ENCODE results near the gene CFAP97D1. TPM values are rescaled to one million over a fixed set of nuclear protein-coding genes. Genes with fewer than 3 reads are reported as not detected.

CFAP97D1 gene
- total RNA-seq, 2 experiments from 2014 or later, result 0.07 TPM; not detected in 1

- no peak overlapping the region for H3K4me3 Mint-ChIP-seq
- POLR2A ChIA-PET, result interaction anchor here (0.9 kb wide), 1 partner anchor 15 kb away, joined by 4 read pairs; no protein-coding TSS in a partner anchor
- intact Hi-C loops (cut with micrococcal nuclease), result no loop called here
- ATAC-seq, result no peak
- no peaks in the 10 kb centered on the region for H3K27me3 Mint-ChIP-seq
- no peak overlapping the region for H3K27ac Mint-ChIP-seq
- no peaks in the 10 kb centered on the region for H3K4me1 Mint-ChIP-seq (ENCODE audit: low read depth)
- H3K9me3 Mint-ChIP-seq, result no peaks in the 10 kb centered on the region
- no peak for DNase-seq
- H3K36me3 Mint-ChIP-seq (ENCODE audit: low read depth), result no peaks in the 10 kb centered on the region
- CTCF ChIA-PET, result interaction anchor here (0.9 to 1.5 kb wide), 5 partner anchors 10 to 222 kb away, joined by 3 to 6 read pairs (median 3); partner anchors contain the start of gene CD300LG
- TF ChIP-seq CTCF (IDR thresholded peaks at IDR 0.05), result no peak
Measured at GRCh38 chr17:43818966-43819365, 38.7 kb downstream of the CFAP97D1 start.

DNA sequence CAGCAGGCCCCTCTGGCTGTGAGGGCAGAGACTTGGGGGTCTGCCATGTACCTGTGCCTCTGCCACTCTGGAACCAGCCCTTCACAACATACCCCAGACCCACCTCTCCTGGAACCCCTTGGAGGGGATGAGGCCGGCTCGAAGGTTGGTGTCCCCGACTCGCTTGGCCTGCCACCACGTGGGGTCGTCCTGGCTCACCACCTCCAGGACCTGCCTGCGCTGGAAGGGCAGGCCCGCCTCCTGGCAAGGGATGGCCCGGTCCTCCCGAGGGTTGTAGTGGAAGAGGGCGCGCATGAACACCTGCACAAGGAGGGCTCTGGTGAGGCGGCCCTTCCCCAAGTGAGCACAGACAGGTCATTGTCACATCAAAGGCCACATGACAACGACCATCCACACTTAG lies 40.5 kb downstream of the CFAP97D1 start:
- no peak for DNase-seq
- Mint-ChIP-seq H3K4me3 (no peak overlapping the region), H3K27me3 (no peaks in the 10 kb centered on the region), H3K36me3 (ENCODE audit: low read depth) (no peaks in the 10 kb centered on the region), H3K9me3 (no peaks in the 10 kb centered on the region), H3K27ac (no peak overlapping the region), H3K4me1 (ENCODE audit: low read depth) (no peaks in the 10 kb centered on the region)
- CTCF ChIA-PET, result no interaction called here
- TF ChIP-seq CTCF (IDR thresholded peaks at IDR 0.05), result no peak
- no peak for ATAC-seq
- intact Hi-C loops (cut with micrococcal nuclease), result no loop called here
- POLR2A ChIA-PET, result no interaction called here

DNA sequence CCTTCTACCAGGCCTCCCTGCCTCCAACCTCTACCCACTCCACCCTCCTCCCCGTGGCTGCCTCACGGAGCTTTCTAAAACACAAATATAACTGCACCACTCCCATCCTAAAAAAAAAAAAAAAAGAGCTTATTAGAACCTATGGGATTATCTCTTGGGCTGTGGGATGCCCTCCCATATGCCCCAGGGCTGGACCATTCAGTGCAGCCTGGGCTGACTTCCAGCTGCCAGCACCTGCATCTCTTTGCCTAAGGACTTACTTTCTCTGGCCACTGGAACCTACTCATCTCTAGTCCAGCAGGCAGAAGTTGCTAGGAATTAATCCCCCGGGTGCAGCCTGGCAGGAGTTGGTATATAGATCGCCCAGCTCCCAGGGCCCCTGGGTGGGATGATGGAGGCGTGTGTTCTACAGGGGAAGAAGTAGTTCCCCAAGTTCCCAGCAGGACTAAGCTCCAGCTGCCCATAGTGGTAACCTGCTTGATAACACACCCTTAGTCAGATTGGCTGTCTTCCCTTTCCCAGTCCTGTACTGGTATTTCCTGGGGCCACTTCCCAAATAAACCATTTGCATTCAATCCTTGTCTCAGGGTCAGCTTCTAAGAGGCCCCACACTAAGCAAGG lies 42.4 kb downstream of the CFAP97D1 start:
- CTCF ChIA-PET, result interaction anchor here (0.8 to 1.1 kb wide), 2 partner anchors 18 to 24 kb away, joined by 3 to 4 read pairs; partner anchors contain the start of gene CD300LG
- Mint-ChIP-seq H3K4me1 (ENCODE audit: low read depth) (no peaks in the 10 kb centered on the region), H3K27me3 (no peaks in the 10 kb centered on the region), H3K4me3 (no peak overlapping the region), H3K9me3 (no peaks in the 10 kb centered on the region), H3K36me3 (ENCODE audit: low read depth) (no peaks in the 10 kb centered on the region), H3K27ac (no peak overlapping the region)
- ATAC-seq, result no peak
- TF ChIP-seq CTCF (IDR thresholded peaks at IDR 0.05), result no peak
- DNase-seq, result no peak
- POLR2A ChIA-PET, result no interaction called here
- intact Hi-C loops (cut with micrococcal nuclease), result no loop called here

DNA sequence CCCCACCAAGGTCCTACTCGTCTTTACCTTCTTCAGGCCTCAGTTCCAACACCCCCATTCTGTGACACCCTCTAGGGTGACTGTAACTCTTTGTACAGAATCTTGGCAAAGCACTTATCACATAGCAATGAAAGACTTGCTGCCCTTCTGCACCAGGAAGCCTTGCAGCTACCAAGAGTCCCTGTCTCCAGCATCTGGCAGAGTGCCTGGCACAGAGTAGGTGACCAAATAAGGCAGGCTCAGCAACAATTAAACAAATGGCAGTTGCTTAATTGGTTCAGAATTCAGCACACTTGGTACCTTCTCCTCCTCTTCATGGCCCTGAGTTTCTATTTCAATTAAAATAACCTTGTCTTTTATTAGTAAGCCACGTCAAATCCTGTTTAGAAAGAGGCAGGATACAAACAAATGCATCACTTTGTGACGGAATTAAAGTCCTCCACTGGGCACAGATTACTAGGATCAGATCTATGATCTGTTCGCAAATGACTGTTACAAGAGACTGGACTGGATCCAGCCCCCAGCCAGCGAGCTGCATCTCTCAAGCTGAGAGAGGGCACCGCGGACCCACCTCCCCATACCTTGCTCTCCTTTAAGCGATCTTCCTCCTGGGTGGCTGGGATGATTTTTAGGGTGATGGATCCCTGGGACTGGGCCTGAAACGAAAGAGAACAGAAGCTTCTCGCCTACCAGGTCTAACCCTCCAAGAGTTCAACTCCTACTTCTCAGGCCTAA lies 43.3 kb downstream of the CFAP97D1 start:
- no peak for DNase-seq
- no peaks in the 10 kb centered on the region for H3K36me3 Mint-ChIP-seq (ENCODE audit: low read depth)
- intact Hi-C loops (cut with micrococcal nuclease), result no loop called here
- TF ChIP-seq CTCF (IDR thresholded peaks at IDR 0.05), result no peak
- ChIA-PET POLR2A (no interaction called here), CTCF (interaction anchor here (1.1 kb wide), 1 partner anchor 23 kb away, joined by 4 read pairs; the partner anchor contains the start of gene CD300LG)
- no peaks in the 10 kb centered on the region for H3K4me1 Mint-ChIP-seq (ENCODE audit: low read depth)
- no peak for ATAC-seq
- H3K9me3 Mint-ChIP-seq, result no peaks in the 10 kb centered on the region
- H3K27me3 Mint-ChIP-seq, result no peaks in the 10 kb centered on the region
- H3K27ac Mint-ChIP-seq, result no peak overlapping the region
- no peak overlapping the region for H3K4me3 Mint-ChIP-seq

GRCh38 chr17:43825567-43825966 lies 45.3 kb downstream of the CFAP97D1 start:
- ATAC-seq, result no peak
- TF ChIP-seq CTCF (IDR thresholded peaks at IDR 0.05), result no peak
- POLR2A ChIA-PET, result interaction anchor here (1.0 kb wide), 1 partner anchor 47 kb away, joined by 3 read pairs; the partner anchor contains the start of gene DUSP3
- CTCF ChIA-PET, result interaction anchor here (5.6 kb wide), 1 partner anchor 20 kb away, joined by 29 read pairs; the partner anchor contains the start of gene CD300LG
- H3K27me3 Mint-ChIP-seq, result no peaks in the 10 kb centered on the region
- no peaks in the 10 kb centered on the region for H3K9me3 Mint-ChIP-seq
- no peak overlapping the region for H3K27ac Mint-ChIP-seq
- intact Hi-C loops (cut with micrococcal nuclease), result no loop called here
- no peak for DNase-seq
- no peaks in the 10 kb centered on the region for H3K36me3 Mint-ChIP-seq (ENCODE audit: low read depth)
- H3K4me1 Mint-ChIP-seq (ENCODE audit: low read depth), result no peaks in the 10 kb centered on the region
- H3K4me3 Mint-ChIP-seq, result no peak overlapping the region

Measured in activated CD8-positive, alpha-beta T cell treated with anti-CD3 and anti-CD28 coated beads for 36 hours (primary cell).